RWPE2 (cell line): ENCODE data around the gene RNF214.
"Not testable (repeated sequence)": the region's sequence is repeated elsewhere in the genome, so short reads cannot be mapped to it uniquely, and the experiment has no call there.

Source experiments
- ATAC-seq: fragments of 200-7000 bp; cut with Tn5 transposase; 3 replicates; pipeline ENCODE4 v1.9.1; 2021; ENCODE audit warnings: low read depth
- DNase-seq: peaks from one replicate; pipeline ENCODE4 v3.0.0-alpha.2; 2020; ENCODE audit warnings: low spot score
- H3K27ac ChIP-seq: fragments of 450-650 bp; 2 replicates; pipeline ENCODE4 v1.5.1; 2017; ENCODE audit warnings: mild to moderate bottlenecking; ENCODE audit not compliant: poor library complexity, severe bottlenecking
- H3K27me3 ChIP-seq: fragments of 250-450 bp; sonication (Bioruptor Pico); 2 replicates; pipeline ENCODE4 v1.5.1; 2021; ENCODE audit warnings: mild to moderate bottlenecking, moderate library complexity; ENCODE audit not compliant: insufficient read depth, poor library complexity, severe bottlenecking
- H3K36me3 ChIP-seq: fragments of 250-450 bp; sonication (Bioruptor Pico); 2 replicates; pipeline ENCODE4 v1.5.1; 2020; ENCODE audit warnings: low read depth, mild to moderate bottlenecking, moderate library complexity
- H3K4me1 ChIP-seq: fragments of 250-450 bp; sonication (Bioruptor Pico); 2 replicates; pipeline ENCODE4 v1.5.1; 2021; ENCODE audit warnings: mild to moderate bottlenecking, moderate library complexity; ENCODE audit not compliant: insufficient read depth, poor library complexity, severe bottlenecking
- H3K4me3 ChIP-seq: fragments of 250-450 bp; sonication (Bioruptor Pico); 2 replicates; pipeline ENCODE4 v1.5.1; 2021; ENCODE audit warnings: mild to moderate bottlenecking, moderate library complexity; ENCODE audit not compliant: severe bottlenecking
- H3K9me3 ChIP-seq: fragments of 250-450 bp; sonication (Bioruptor Pico); 2 replicates; pipeline ENCODE4 v1.5.1; 2021; ENCODE audit warnings: mild to moderate bottlenecking, moderate library complexity; ENCODE audit not compliant: severe bottlenecking
- TF ChIP-seq, protein P1 (sequence below): fragments of 450-650 bp; IDR thresholded peaks from one replicate; pipeline ENCODE4 v1.5.1; 2017; ENCODE audit warnings: mild to moderate bottlenecking, moderate library complexity; ENCODE audit not compliant: poor library complexity, severe bottlenecking

RNF214 gene

DNA sequence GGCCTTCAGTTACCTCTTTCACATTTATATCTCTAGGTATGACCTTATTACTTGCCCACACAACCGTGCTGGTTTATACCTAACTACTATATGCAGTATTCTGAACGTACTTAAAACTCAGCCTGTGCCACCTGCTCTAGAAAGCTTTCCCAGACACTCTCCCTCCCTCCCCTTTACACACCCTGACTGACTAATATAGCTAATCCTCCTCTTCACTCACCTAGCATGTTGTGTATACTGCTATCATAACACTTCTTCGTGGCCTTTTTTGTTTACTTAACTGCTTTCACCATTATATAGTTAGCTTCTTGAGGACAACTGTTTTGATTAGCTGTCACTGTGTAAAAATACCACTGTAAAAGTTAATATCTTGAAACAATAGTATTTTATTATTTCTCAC, 23.5 kb downstream of the RNF214 start:
- no peak overlapping the region for H3K27ac ChIP-seq
- no peaks in the 10 kb centered on the region for H3K9me3 ChIP-seq
- H3K27me3 ChIP-seq = no peaks in the 10 kb centered on the region
- H3K36me3 ChIP-seq = peaks cover 31% of the 10 kb centered on the region
- TF ChIP-seq, protein P1, sequence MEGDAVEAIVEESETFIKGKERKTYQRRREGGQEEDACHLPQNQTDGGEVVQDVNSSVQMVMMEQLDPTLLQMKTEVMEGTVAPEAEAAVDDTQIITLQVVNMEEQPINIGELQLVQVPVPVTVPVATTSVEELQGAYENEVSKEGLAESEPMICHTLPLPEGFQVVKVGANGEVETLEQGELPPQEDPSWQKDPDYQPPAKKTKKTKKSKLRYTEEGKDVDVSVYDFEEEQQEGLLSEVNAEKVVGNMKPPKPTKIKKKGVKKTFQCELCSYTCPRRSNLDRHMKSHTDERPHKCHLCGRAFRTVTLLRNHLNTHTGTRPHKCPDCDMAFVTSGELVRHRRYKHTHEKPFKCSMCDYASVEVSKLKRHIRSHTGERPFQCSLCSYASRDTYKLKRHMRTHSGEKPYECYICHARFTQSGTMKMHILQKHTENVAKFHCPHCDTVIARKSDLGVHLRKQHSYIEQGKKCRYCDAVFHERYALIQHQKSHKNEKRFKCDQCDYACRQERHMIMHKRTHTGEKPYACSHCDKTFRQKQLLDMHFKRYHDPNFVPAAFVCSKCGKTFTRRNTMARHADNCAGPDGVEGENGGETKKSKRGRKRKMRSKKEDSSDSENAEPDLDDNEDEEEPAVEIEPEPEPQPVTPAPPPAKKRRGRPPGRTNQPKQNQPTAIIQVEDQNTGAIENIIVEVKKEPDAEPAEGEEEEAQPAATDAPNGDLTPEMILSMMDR = no peak
- no peak overlapping the region for H3K4me3 ChIP-seq
- H3K4me1 ChIP-seq = no peaks in the 10 kb centered on the region
- ATAC-seq = no peak
- DNase-seq = no peak

DNA sequence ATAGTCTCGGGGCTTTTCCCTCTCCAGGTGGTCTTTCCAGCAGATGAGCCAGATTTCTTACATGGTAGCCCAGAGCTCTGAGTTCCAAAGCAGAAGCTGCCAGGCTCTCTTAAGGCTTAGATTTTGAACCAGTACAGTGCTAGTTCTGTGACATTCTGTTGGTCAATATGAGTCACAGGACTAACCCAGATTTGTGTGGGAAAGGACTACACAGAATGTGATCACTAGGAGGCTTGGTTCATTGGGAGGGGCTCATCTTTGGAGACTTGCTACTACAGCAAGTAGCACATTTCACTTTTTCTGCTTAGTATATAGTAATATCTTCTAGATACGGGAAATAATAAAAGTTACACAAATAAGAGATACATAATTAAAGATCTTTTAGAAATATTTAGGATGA, 24.1 kb downstream of the RNF214 start:
- Histone ChIP-seq H3K4me1 (no peaks in the 10 kb centered on the region), H3K27ac (no peak overlapping the region), H3K9me3 (no peaks in the 10 kb centered on the region), H3K36me3 (peaks cover 37% of the 10 kb centered on the region), H3K27me3 (no peaks in the 10 kb centered on the region), H3K4me3 (no peak overlapping the region)
- TF ChIP-seq, protein P1 = no peak
- ATAC-seq = peak; percentile 40; the same call in 1 of the 3 replicates
- DNase-seq = no peak

DNA sequence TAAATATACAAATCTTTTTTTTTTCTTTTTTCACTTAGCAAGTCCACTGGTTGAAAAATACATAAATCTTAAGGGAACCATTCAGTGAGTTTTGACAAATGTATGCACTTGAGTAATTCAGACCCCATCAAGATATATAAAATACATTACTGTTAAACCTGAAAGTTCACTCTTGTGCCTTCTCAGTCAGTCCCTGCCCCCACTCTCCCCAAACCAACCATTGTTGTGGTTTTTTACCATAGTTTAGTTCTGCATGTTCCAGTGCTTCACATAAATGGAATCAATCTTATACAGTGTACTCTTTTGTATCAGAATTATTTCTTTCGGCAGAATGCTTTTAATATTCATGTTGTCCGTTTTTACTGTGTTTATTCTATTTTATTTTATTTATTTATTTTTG, 26.1 kb downstream of the RNF214 start:
- Histone ChIP-seq H3K4me3 (no peak overlapping the region), H3K4me1 (no peaks in the 10 kb centered on the region), H3K9me3 (no peaks in the 10 kb centered on the region), H3K27ac (no peak overlapping the region), H3K36me3 (peaks cover 19% of the 10 kb centered on the region), H3K27me3 (no peaks in the 10 kb centered on the region)
- DNase-seq (no peak), ATAC-seq (no peak)
- TF ChIP-seq, protein P1 = no peak

DNA sequence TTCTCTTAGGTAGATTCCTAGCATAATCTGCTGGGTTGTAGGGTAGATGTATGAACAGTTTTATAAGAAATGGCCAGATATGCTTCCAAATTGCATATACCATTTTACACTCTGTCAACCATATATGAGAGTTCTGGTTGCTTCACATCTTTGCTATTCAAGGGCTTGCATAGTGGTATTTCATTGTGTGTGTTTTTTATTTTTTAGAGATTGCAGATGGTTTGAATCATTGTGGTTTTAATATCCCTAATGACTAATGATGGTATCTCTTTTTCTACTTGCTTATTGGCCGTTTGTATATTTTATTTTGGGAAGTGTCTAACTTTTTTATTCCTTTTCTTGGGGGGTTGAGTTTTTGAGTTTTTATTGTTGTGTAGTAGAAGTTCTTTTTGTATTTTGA, 26.9 kb downstream of the RNF214 start:
- TF ChIP-seq, protein P1 = no peak
- Histone ChIP-seq H3K4me3 (no peak overlapping the region), H3K27me3 (no peaks in the 10 kb centered on the region), H3K9me3 (no peaks in the 10 kb centered on the region), H3K4me1 (no peaks in the 10 kb centered on the region), H3K27ac (no peak overlapping the region), H3K36me3 (peaks cover 19% of the 10 kb centered on the region)
- peak; percentile 31; the same call in 1 of the 3 replicates for ATAC-seq
- DNase-seq = no peak

DNA sequence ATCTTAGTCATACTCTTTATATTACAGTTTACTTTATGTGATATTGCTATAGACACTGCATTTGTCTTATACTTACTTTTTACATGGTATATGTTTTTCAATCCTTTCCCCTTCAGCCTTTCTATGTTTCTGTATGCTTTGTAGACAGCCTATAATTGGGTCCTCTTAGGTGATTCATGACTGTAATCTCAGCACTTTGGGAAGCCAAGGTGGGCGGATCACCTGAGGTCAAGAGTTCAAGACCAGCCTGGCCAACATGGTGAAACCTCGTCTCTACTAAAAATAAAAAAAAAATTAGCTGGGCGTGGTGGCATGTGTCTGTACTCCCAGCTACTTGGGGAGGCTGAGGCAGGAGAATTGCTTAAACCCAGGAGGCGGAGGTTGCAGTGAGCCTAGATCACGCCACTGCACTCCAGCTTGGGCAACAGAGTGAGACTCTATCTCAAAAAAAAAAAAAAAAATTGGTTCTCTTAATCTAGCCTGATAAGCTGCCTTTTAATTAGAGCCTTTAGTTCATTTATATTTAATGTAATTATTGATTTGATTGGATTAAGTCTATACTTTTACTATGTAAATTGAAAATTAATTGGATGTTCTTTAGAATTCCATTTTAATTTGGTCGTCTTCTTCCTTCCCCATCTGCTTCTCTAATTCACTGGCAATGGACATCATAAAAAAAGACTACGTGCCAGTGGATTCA, 32.3 kb downstream of the RNF214 start:
- DNase-seq, H3K9me3 ChIP-seq, H3K4me1 ChIP-seq, H3K27ac ChIP-seq, H3K4me3 ChIP-seq, ATAC-seq, H3K27me3 ChIP-seq: not testable (repeated sequence)
- peaks cover 24% of the 10 kb centered on the region for H3K36me3 ChIP-seq
